Fibroblast of pulmonary artery (primary cell): Measurements from ENCODE around the gene PXDC1.

Source experiments
- DNase-seq: peaks from one replicate; pipeline ENCODE4 v3.0.0-alpha.2; 2010; ENCODE audit warnings: low read depth
- H3K4me3 ChIP-seq: replicated peaks from 2 replicates; pipeline ENCODE4 v1.5.1; 2011; ENCODE audit warnings: low read depth, mild to moderate bottlenecking, control low read depth, low read length, moderate library complexity
- TF ChIP-seq, protein P1 (sequence below): IDR thresholded peaks from 2 replicates; pipeline ENCODE4 v1.5.1; 2011; ENCODE audit warnings: mild to moderate bottlenecking, control low read depth, low read length, inconsistent platforms; ENCODE audit errors: missing control alignments

PXDC1 gene

DNA sequence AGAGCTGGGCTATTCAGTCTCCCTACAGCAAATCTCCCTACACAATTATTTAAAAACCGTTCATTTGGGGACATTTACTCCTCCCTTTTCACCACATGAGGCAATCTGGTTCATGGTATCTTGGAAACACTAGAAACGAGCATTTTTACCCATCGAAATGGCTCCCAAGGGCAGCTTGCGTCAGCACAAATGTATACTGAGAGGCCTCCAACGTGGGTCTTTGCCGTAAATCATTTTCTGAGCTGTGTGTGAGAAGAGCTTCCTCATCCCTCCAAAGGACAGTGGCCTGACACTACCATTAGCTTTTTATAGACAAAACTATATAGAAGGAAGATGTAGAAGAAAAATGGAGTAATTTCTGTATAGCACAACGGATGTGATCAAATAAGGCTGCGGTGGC is 30.0 kb upstream of the PXDC1 start:
- TF ChIP-seq, protein P1, sequence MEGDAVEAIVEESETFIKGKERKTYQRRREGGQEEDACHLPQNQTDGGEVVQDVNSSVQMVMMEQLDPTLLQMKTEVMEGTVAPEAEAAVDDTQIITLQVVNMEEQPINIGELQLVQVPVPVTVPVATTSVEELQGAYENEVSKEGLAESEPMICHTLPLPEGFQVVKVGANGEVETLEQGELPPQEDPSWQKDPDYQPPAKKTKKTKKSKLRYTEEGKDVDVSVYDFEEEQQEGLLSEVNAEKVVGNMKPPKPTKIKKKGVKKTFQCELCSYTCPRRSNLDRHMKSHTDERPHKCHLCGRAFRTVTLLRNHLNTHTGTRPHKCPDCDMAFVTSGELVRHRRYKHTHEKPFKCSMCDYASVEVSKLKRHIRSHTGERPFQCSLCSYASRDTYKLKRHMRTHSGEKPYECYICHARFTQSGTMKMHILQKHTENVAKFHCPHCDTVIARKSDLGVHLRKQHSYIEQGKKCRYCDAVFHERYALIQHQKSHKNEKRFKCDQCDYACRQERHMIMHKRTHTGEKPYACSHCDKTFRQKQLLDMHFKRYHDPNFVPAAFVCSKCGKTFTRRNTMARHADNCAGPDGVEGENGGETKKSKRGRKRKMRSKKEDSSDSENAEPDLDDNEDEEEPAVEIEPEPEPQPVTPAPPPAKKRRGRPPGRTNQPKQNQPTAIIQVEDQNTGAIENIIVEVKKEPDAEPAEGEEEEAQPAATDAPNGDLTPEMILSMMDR, result no peak
- H3K4me3 ChIP-seq, result no peak overlapping the region
- DNase-seq, result no peak

GRCh38 chr6:3779574-3779849 is 28.0 kb upstream of the PXDC1 start:
- TF ChIP-seq, protein P1, result no peak
- DNase-seq, result no peak
- no peak overlapping the region for H3K4me3 ChIP-seq

GRCh38 chr6:3778701-3779573 is 27.4 kb upstream of the PXDC1 start:
- DNase-seq, result no peak

DNA sequence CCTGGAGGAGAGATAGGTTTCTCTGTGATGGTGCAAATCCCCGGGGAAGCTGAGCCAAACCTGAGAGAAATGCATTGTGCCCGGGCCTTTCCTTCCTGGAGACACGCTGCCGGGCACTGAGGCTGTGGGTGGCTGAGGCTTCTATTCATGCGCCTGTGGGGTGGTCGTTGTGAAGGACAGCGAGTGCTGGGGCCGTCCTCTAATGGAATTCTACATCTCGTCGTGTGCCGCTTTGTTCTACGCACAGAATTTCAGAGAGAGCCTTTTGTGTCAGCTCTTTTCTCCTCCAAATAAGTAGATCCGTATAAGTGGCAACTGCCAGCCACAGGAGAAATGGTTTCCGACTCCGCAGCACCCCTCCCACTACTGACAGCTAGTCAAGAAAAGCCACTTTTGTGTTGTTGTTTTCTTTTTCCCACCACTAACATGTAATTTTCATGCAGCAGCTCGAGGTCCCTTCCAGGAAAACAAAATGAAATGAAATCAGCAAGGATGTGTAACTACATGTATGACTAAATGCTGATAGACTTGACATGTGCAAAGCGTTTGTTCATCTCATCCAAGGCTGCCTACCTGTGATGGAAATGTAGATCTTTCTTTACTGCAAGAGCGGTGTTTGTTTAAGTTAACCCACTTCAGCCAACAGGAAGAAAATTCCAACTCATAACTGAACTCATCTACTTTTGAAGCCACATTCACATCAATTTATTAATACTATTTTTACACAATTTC is 26.4 kb upstream of the PXDC1 start:
- TF ChIP-seq, protein P1, result no peak

More at GRCh38 chr6:3778701-3779573, 27.4 kb upstream of the PXDC1 start:
- TF ChIP-seq, protein P1, result no peak
- H3K4me3 ChIP-seq, result no peak overlapping the region

DNA sequence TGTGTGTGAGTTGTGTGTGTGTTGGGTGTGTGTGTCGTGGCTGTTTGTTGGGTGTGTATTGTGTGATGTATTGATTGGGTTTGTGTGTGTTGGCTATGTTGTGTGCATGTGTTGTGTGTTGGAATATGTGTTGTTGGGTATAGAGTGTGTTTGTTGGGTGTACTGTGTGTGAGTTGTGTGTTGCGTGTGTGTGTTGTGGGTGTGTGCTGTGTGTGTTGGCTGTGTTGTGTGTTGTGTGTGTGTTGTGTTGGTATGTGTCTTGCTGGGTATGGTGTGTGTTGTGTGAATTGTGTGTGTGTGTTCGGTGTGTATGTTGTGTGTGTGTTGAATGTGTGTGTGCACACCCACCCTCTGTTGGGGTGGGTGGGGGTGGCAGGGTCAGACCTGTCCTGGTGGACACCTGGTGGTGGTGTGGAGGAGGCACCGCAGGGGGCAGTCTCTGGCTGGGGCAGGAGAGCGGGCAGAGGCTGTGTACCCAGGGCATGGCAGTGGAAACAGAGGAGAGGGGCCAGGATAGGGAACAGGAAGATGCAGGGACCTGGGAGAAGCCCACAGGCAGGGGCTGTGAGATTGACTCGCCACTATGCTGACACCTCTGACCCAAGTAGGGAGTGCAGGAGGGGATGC is 25.5 kb upstream of the PXDC1 start:
- TF ChIP-seq, protein P1, result no peak
- no peak overlapping the region for H3K4me3 ChIP-seq
- no peak for DNase-seq

More for the DNA sequence above, 26.4 kb upstream of the PXDC1 start:
- H3K4me3 ChIP-seq, result no peak overlapping the region
- no peak for DNase-seq

DNA sequence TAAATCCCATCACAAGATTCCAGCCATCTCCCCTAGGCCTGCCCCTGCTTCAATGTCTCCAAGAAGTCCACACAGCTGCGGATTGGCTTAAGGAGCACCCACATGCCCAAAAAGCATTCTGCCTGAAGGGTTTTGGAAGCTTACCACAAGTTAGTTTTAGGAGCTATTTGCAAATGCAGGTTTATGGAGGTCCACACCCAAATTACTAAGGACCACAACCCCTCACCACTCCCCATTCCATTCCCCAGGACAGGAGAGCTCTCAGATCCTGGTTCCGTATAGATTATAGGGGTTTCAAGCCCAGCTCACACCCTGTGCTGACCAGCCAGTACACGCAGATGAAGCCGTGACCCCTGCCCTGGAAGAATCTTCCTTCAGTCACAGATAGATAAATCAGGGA is 24.3 kb upstream of the PXDC1 start:
- H3K4me3 ChIP-seq, result no peak overlapping the region
- TF ChIP-seq, protein P1, result no peak
- no peak for DNase-seq
